Endodermal cell (in vitro differentiated cells): ENCODE data around the gene NR2F2. TPM values are rescaled to one million over a fixed set of nuclear protein-coding genes. Genes with fewer than 3 reads are reported as not detected.

Experiments used
- DNase-seq: peaks from one replicate; pipeline ENCODE4 v3.0.0-alpha.2; 2017
- H3K27ac ChIP-seq: 2 replicates; pipeline ENCODE4 v1.5.1; 2013; ENCODE audit warnings: mild to moderate bottlenecking, low read depth, low read length, moderate library complexity
- H3K27me3 ChIP-seq: 2 replicates; pipeline ENCODE4 v1.6.1; 2013; ENCODE audit warnings: mild to moderate bottlenecking, low read length, moderate library complexity; ENCODE audit not compliant: insufficient read depth, control insufficient read depth, poor library complexity, severe bottlenecking
- H3K36me3 ChIP-seq: 2 replicates; pipeline ENCODE4 v1.7.0; 2013; ENCODE audit warnings: mild to moderate bottlenecking, low read length, moderate library complexity; ENCODE audit not compliant: control insufficient read depth, insufficient read depth
- H3K4me1 ChIP-seq: one replicate; pipeline ENCODE4 v1.7.0; 2013; ENCODE audit warnings: low read length; ENCODE audit not compliant: control insufficient read depth, insufficient read depth
- H3K4me3 ChIP-seq: 2 replicates; pipeline ENCODE4 v1.5.1; 2013; ENCODE audit warnings: mild to moderate bottlenecking, low read length, moderate library complexity
- H3K9ac ChIP-seq: 2 replicates; pipeline ENCODE4 v1.6.1; 2013; ENCODE audit warnings: mild to moderate bottlenecking, low read length, moderate library complexity; ENCODE audit not compliant: poor library complexity, severe bottlenecking; ENCODE audit errors: extremely low read depth
- H3K9me3 ChIP-seq: 2 replicates; pipeline ENCODE4 v1.6.1; 2013; ENCODE audit warnings: mild to moderate bottlenecking, low read length, moderate library complexity; ENCODE audit not compliant: control insufficient read depth
- H3K27ac Mint-ChIP-seq: 2 replicates; pipeline ENCODE4 v1.8.0; 2020; ENCODE audit warnings: mixed read lengths
- H3K27me3 Mint-ChIP-seq: 2 replicates; pipeline ENCODE4 v1.8.0; 2021; ENCODE audit warnings: mild to moderate bottlenecking, mixed read lengths; ENCODE audit not compliant: insufficient read depth
- H3K36me3 Mint-ChIP-seq: 2 replicates; pipeline ENCODE4 v1.8.0; 2020; ENCODE audit warnings: low read depth, mixed read lengths
- H3K4me1 Mint-ChIP-seq: 2 replicates; pipeline ENCODE4 v1.8.0; 2020; ENCODE audit warnings: mixed read lengths
- H3K4me3 Mint-ChIP-seq: 2 replicates; pipeline ENCODE4 v1.8.0; 2020; ENCODE audit warnings: mild to moderate bottlenecking, moderate library complexity, mixed read lengths
- H3K9me3 Mint-ChIP-seq: 2 replicates; pipeline ENCODE4 v1.8.0; 2020; ENCODE audit warnings: mild to moderate bottlenecking, mixed read lengths
- CTCF ChIP-seq: fragments of 200-600 bp; sonication (generic); conservative IDR thresholded peaks from 2 replicates; pipeline ENCODE4 v1.5.0; 2021; ENCODE audit warnings: antibody characterized with exemption, mild to moderate bottlenecking
- WGBS, 2 experiments: methylation state at CpG; one replicate each; pipeline versions ENCODE4 v1.1.5 to v1.1.7; 2013; ENCODE audit warnings: missing lambda C conversion rate in 2 of 2, mixed read lengths in 1 of 2; ENCODE audit not compliant: insufficient coverage in 1 of 2, insufficient read length in 1 of 2; 5-methylcytosine and 5-hydroxymethylcytosine counted together
- total RNA-seq, 2 donors: library from RNA; stranded (reverse); fragmentation: NEBNext Ultra II Directional in 1 of 2; extraction: Animal tissue kit (Norgen Biotek cat#: 25700) in 1 of 2; gene quantifications; 2 replicates in 1 of 2; 3 replicates in 1 of 2; pipeline ENCODE4 v1.2.1, GENCODE V29; 2021

The NR2F2 gene
- total RNA-seq, 2 donors from 2014 or later: 0.73 to 3.3 TPM

GRCh38 chr15:96333131-96334016 is 2.9 kb downstream of the NR2F2 start:
- 2 to 8% methylated on average over 4 to 67 of the region's 67 CpGs for WGBS, 2 experiments
- no peaks in the 10 kb centered on the region for H3K36me3 Mint-ChIP-seq
- H3K27me3 Mint-ChIP-seq: peaks cover 92% of the 10 kb centered on the region
- Histone ChIP-seq H3K4me3 (peak overlapping the region; percentile 78), H3K27me3 (peaks cover 90% of the 10 kb centered on the region), H3K9me3 (no peaks in the 10 kb centered on the region), H3K9ac (peak overlapping the region; percentile 28), H3K4me1 (no peaks in the 10 kb centered on the region), H3K27ac (peak overlapping the region; percentile 73), H3K36me3 (no peaks in the 10 kb centered on the region)
- peak; percentile 88 for DNase-seq
- TF ChIP-seq CTCF: no peak
- peak overlapping the region; percentile 66 for H3K4me3 Mint-ChIP-seq
- H3K27ac Mint-ChIP-seq: no peak overlapping the region
- H3K9me3 Mint-ChIP-seq: peaks cover 1% of the 10 kb centered on the region
- peaks cover 43% of the 10 kb centered on the region for H3K4me1 Mint-ChIP-seq

GRCh38 chr15:96334017-96334704 is 3.7 kb downstream of the NR2F2 start:
- Mint-ChIP-seq H3K9me3 (peaks cover 1% of the 10 kb centered on the region), H3K27me3 (peaks cover 92% of the 10 kb centered on the region), H3K36me3 (no peaks in the 10 kb centered on the region), H3K4me1 (peaks cover 48% of the 10 kb centered on the region), H3K4me3 (peak overlapping the region; percentile 66), H3K27ac (no peak overlapping the region)
- WGBS, 2 experiments: 17 to 35% methylated on average over 14 to 49 of the region's 49 CpGs
- Histone ChIP-seq H3K9me3 (no peaks in the 10 kb centered on the region), H3K4me3 (peak overlapping the region; percentile 78), H3K36me3 (no peaks in the 10 kb centered on the region), H3K9ac (no peak overlapping the region), H3K27ac (no peak overlapping the region), H3K4me1 (no peaks in the 10 kb centered on the region), H3K27me3 (peaks cover 90% of the 10 kb centered on the region)
- peak; percentile 64 for DNase-seq
- no peak for TF ChIP-seq CTCF

- H3K4me1 ChIP-seq: no peaks in the 10 kb centered on the region
- no peaks in the 10 kb centered on the region for H3K9me3 ChIP-seq
- no peak overlapping the region for H3K4me3 Mint-ChIP-seq
- H3K36me3 ChIP-seq: no peaks in the 10 kb centered on the region
- peaks cover 92% of the 10 kb centered on the region for H3K27me3 Mint-ChIP-seq
- peaks cover 1% of the 10 kb centered on the region for H3K9me3 Mint-ChIP-seq
- 25 to 33% methylated on average over 5 of the region's 5 CpGs for WGBS, 2 experiments
- no peak overlapping the region for H3K27ac ChIP-seq
- no peak overlapping the region for H3K27ac Mint-ChIP-seq
- TF ChIP-seq CTCF: no peak
- H3K9ac ChIP-seq: no peak overlapping the region
- no peak for DNase-seq
- no peaks in the 10 kb centered on the region for H3K36me3 Mint-ChIP-seq
- H3K4me3 ChIP-seq: no peak overlapping the region
- peaks cover 90% of the 10 kb centered on the region for H3K27me3 ChIP-seq
- peaks cover 50% of the 10 kb centered on the region for H3K4me1 Mint-ChIP-seq
Observed at GRCh38 chr15:96334705-96335410, 4.4 kb downstream of the NR2F2 start.
